Trophoblast cell (in vitro differentiated cells and primary cell): Measurements from ENCODE around the gene PHF21A.

ENCODE experiments used
- DNase-seq, 2 donors: peaks; one replicate each; pipeline ENCODE4 v3.0.0-alpha.2; 2016
- H2AFZ ChIP-seq: 2 replicates; pipeline ENCODE4 v1.6.1; 2013; ENCODE audit warnings: low read length, moderate library complexity, mild to moderate bottlenecking; ENCODE audit not compliant: insufficient read depth, poor library complexity
- H2AK5ac ChIP-seq: 2 replicates; pipeline ENCODE4 v1.6.1; 2013; ENCODE audit warnings: mild to moderate bottlenecking, low read length
- H2BK120ac ChIP-seq: 2 replicates; pipeline ENCODE4 v1.6.1; 2013; ENCODE audit warnings: low read length, mild to moderate bottlenecking, moderate library complexity; ENCODE audit not compliant: insufficient read depth, poor library complexity
- H2BK12ac ChIP-seq: 2 replicates; pipeline ENCODE4 v1.6.1; 2013; ENCODE audit warnings: mild to moderate bottlenecking, low read length, moderate library complexity
- H2BK5ac ChIP-seq: 2 replicates; pipeline ENCODE4 v1.6.1; 2013; ENCODE audit warnings: low read length, low read depth, moderate library complexity, mild to moderate bottlenecking; ENCODE audit not compliant: poor library complexity
- H3K14ac ChIP-seq: 2 replicates; pipeline ENCODE4 v1.6.1; 2013; ENCODE audit warnings: mild to moderate bottlenecking, low read length
- H3K18ac ChIP-seq: 2 replicates; pipeline ENCODE4 v1.6.1; 2013; ENCODE audit warnings: mild to moderate bottlenecking, low read length
- H3K23ac ChIP-seq: 2 replicates; pipeline ENCODE4 v1.6.1; 2013; ENCODE audit warnings: low read length
- H3K27ac ChIP-seq: 2 replicates; pipeline ENCODE4 v1.5.1; 2013; ENCODE audit warnings: low read depth, mild to moderate bottlenecking, inconsistent platforms, low read length, moderate library complexity
- H3K27me3 ChIP-seq: 2 replicates; pipeline ENCODE4 v1.6.1; 2013; ENCODE audit warnings: inconsistent platforms, mild to moderate bottlenecking, low read length, moderate library complexity; ENCODE audit not compliant: insufficient read depth
- H3K36me3 ChIP-seq, 2 experiments: 1 replicate in 1 of 2; 2 replicates in 1 of 2; pipeline ENCODE4 v1.6.1; 2013; ENCODE audit warnings: low read length in 2 of 2, mild to moderate bottlenecking in 2 of 2, moderate library complexity in 1 of 2; ENCODE audit not compliant: insufficient read depth in 2 of 2, control insufficient read depth in 1 of 2
- H3K4ac ChIP-seq: 2 replicates; pipeline ENCODE4 v1.6.1; 2013; ENCODE audit warnings: low read depth, mild to moderate bottlenecking, low read length, moderate library complexity
- H3K4me1 ChIP-seq, 2 experiments: 1 replicate in 1 of 2; 2 replicates in 1 of 2; pipeline ENCODE4 v1.6.1; 2013; ENCODE audit warnings: low read length in 2 of 2, mild to moderate bottlenecking in 2 of 2, moderate library complexity in 1 of 2; ENCODE audit not compliant: insufficient read depth in 2 of 2, control insufficient read depth in 1 of 2
- H3K4me2 ChIP-seq: 2 replicates; pipeline ENCODE4 v1.6.1; 2013; ENCODE audit warnings: inconsistent platforms, mild to moderate bottlenecking, low read length, moderate library complexity
- H3K4me3 ChIP-seq: 2 replicates; pipeline ENCODE4 v1.5.1; 2013; ENCODE audit warnings: mild to moderate bottlenecking, low read depth, low read length, inconsistent platforms
- H3K79me1 ChIP-seq: one replicate; pipeline ENCODE4 v1.6.1; 2013; ENCODE audit warnings: low read length
- H3K79me2 ChIP-seq: 2 replicates; pipeline ENCODE4 v1.6.1; 2013; ENCODE audit warnings: low read length, mild to moderate bottlenecking; ENCODE audit not compliant: control insufficient read depth, insufficient read depth, poor library complexity
- H3K9ac ChIP-seq: 2 replicates; pipeline ENCODE4 v1.6.1; 2013; ENCODE audit warnings: mild to moderate bottlenecking, low read length
- H3K9me3 ChIP-seq: 2 replicates; pipeline ENCODE4 v1.6.1; 2013; ENCODE audit warnings: low read depth, mild to moderate bottlenecking, control low read depth, inconsistent platforms, low read length; ENCODE audit not compliant: insufficient read depth
- H4K12ac ChIP-seq: 2 replicates; pipeline ENCODE4 v1.6.1; 2013; ENCODE audit warnings: low read depth, mild to moderate bottlenecking, low read length, moderate library complexity
- H4K8ac ChIP-seq: 2 replicates; pipeline ENCODE4 v1.6.1; 2013; ENCODE audit warnings: low read depth, mild to moderate bottlenecking, low read length, moderate library complexity
- H4K91ac ChIP-seq: one replicate; pipeline ENCODE4 v1.6.1; 2013; ENCODE audit warnings: low read depth, mild to moderate bottlenecking, low read length, moderate library complexity
- WGBS: extraction: QIAGEN DNeasy Blood & Tissue Kit; methylation state at CpG from one replicate; pipeline ENCODE4 v1.1.7; 2013; ENCODE audit warnings: missing lambda C conversion rate; ENCODE audit not compliant: insufficient read length, insufficient coverage; ENCODE audit errors: extremely low coverage; 5-methylcytosine and 5-hydroxymethylcytosine counted together

PHF21A gene

GRCh38 chr11:45947885-45948284 lies 173.4 kb downstream of the PHF21A start:
- no peak overlapping the region for H4K8ac ChIP-seq
- no peaks in the 10 kb centered on the region for H3K79me1 ChIP-seq

GRCh38 chr11:45945397-45945999 lies 175.8 kb downstream of the PHF21A start:
- Histone ChIP-seq H3K27me3 (no peaks in the 10 kb centered on the region), H2BK120ac (no peak overlapping the region), H3K18ac (no peak overlapping the region), H3K4me2 (no peak overlapping the region), H2AFZ (no peak overlapping the region), H4K8ac (no peak overlapping the region), H3K36me3 (peaks cover 0 to 16% of the 10 kb centered on the region in 2 experiments), H2BK12ac (no peak overlapping the region), H3K14ac (no peak overlapping the region), H3K4me3 (no peak overlapping the region), H2AK5ac (no peak overlapping the region), H3K79me1 (no peaks in the 10 kb centered on the region), H3K4me1 (no peaks in the 10 kb centered on the region), H4K91ac (no peak overlapping the region), H3K4ac (no peak overlapping the region), H3K9ac (no peak overlapping the region), H3K9me3 (no peaks in the 10 kb centered on the region), H3K23ac (no peak overlapping the region), H2BK5ac (no peak overlapping the region), H3K27ac (no peak overlapping the region), H3K79me2 (no peaks in the 10 kb centered on the region), H4K12ac (no peak overlapping the region)
- WGBS: no CpG with 5 or more reads among the region's 3 CpGs
- DNase-seq: no peak

More at GRCh38 chr11:45947885-45948284, 173.4 kb downstream of the PHF21A start:
- H4K12ac ChIP-seq: no peak overlapping the region
- no peak overlapping the region for H4K91ac ChIP-seq
- no peak overlapping the region for H2AK5ac ChIP-seq
- no peaks in the 10 kb centered on the region for H3K79me2 ChIP-seq
- H3K36me3 ChIP-seq: peaks cover 2 to 16% of the 10 kb centered on the region in 2 experiments
- no peak overlapping the region for H3K14ac ChIP-seq
- H3K27ac ChIP-seq: no peak overlapping the region
- no peak overlapping the region for H2BK120ac ChIP-seq
- WGBS: no CpG with 5 or more reads among the region's 1 CpG
- no peaks in the 10 kb centered on the region for H3K27me3 ChIP-seq
- H3K4ac ChIP-seq: no peak overlapping the region
- H3K4me2 ChIP-seq: no peak overlapping the region
- no peak overlapping the region for H2BK12ac ChIP-seq
- H2BK5ac ChIP-seq: no peak overlapping the region
- no peaks in the 10 kb centered on the region for H3K9me3 ChIP-seq
- no peak overlapping the region for H3K23ac ChIP-seq
- H3K4me3 ChIP-seq: no peak overlapping the region
- H2AFZ ChIP-seq: no peak overlapping the region
- no peak for DNase-seq
- no peaks in the 10 kb centered on the region for H3K4me1 ChIP-seq
- no peak overlapping the region for H3K18ac ChIP-seq
- H3K9ac ChIP-seq: no peak overlapping the region

GRCh38 chr11:45942381-45942780 lies 178.9 kb downstream of the PHF21A start:
- no peak overlapping the region for H3K4me2 ChIP-seq
- no peak overlapping the region for H2AFZ ChIP-seq
- no peaks in the 10 kb centered on the region for H3K79me2 ChIP-seq
- no peak overlapping the region for H4K12ac ChIP-seq
- no peak overlapping the region for H4K91ac ChIP-seq
- no peak overlapping the region for H3K14ac ChIP-seq
- H2BK120ac ChIP-seq: no peak overlapping the region
- DNase-seq: no peak
- no peaks in the 10 kb centered on the region for H3K79me1 ChIP-seq
- no peak overlapping the region for H3K4ac ChIP-seq
- H3K36me3 ChIP-seq: peaks cover 3 to 9% of the 10 kb centered on the region in 2 experiments
- H2AK5ac ChIP-seq: no peak overlapping the region
- H3K27ac ChIP-seq: no peak overlapping the region
- no peak overlapping the region for H2BK12ac ChIP-seq
- no peaks in the 10 kb centered on the region for H3K9me3 ChIP-seq
- H2BK5ac ChIP-seq: no peak overlapping the region
- no peak overlapping the region for H3K9ac ChIP-seq
- H3K4me3 ChIP-seq: no peak overlapping the region
- WGBS: no CpG with 5 or more reads among the region's 4 CpGs
- H3K4me1 ChIP-seq: no peaks in the 10 kb centered on the region
- no peak overlapping the region for H3K18ac ChIP-seq
- no peak overlapping the region for H3K23ac ChIP-seq
- H4K8ac ChIP-seq: no peak overlapping the region
- H3K27me3 ChIP-seq: no peaks in the 10 kb centered on the region

GRCh38 chr11:45941285-45941684 lies 180.0 kb downstream of the PHF21A start:
- H4K91ac ChIP-seq: no peak overlapping the region
- H2BK5ac ChIP-seq: no peak overlapping the region
- H4K12ac ChIP-seq: no peak overlapping the region
- H2BK12ac ChIP-seq: no peak overlapping the region
- H4K8ac ChIP-seq: no peak overlapping the region
- H2AFZ ChIP-seq: no peak overlapping the region
- no peak overlapping the region for H3K4ac ChIP-seq
- no peak overlapping the region for H2AK5ac ChIP-seq
- H3K4me2 ChIP-seq: no peak overlapping the region
- no peak overlapping the region for H2BK120ac ChIP-seq
- no peaks in the 10 kb centered on the region for H3K9me3 ChIP-seq
- H3K79me1 ChIP-seq: no peaks in the 10 kb centered on the region
- H3K79me2 ChIP-seq: no peaks in the 10 kb centered on the region
- no peak overlapping the region for H3K27ac ChIP-seq
- H3K23ac ChIP-seq: no peak overlapping the region
- no peaks in the 10 kb centered on the region for H3K27me3 ChIP-seq
- H3K9ac ChIP-seq: no peak overlapping the region
- peaks cover 4 to 11% of the 10 kb centered on the region in 2 experiments for H3K36me3 ChIP-seq
- no peak for DNase-seq
- no peaks in the 10 kb centered on the region for H3K4me1 ChIP-seq
- WGBS: no CpG with 5 or more reads among the region's 4 CpGs
- no peak overlapping the region for H3K14ac ChIP-seq
- no peak overlapping the region for H3K18ac ChIP-seq
- H3K4me3 ChIP-seq: no peak overlapping the region
